Activated CD8-positive, alpha-beta memory T cell treated with anti-CD3 and anti-CD28 coated beads, Interleukin-2, amount 50 U/mL, for 1 hour (primary cell): ENCODE data around the gene NEIL1.
"Not testable (repeated sequence)": the region's sequence is repeated elsewhere in the genome, so short reads cannot be mapped to it uniquely, and the experiment has no call there.

ENCODE experiments used
- DNase-seq: peaks from one replicate; pipeline ENCODE4 v3.0.0-alpha.2; 2020; ENCODE audit errors: extremely low read depth

NEIL1 gene

GRCh38 chr15:75346796-75347221 is at the start of gene NEIL1:
NEIL1 (plus strand) TSS chr15:75347039; CDS start chr15:75348906, 1,867 bp downstream.
- DNase-seq, result no peak

- not testable (repeated sequence) for DNase-seq
These were observed 48.1 kb upstream of the NEIL1 start for GRCh38 chr15:75298541-75299310.

DNA sequence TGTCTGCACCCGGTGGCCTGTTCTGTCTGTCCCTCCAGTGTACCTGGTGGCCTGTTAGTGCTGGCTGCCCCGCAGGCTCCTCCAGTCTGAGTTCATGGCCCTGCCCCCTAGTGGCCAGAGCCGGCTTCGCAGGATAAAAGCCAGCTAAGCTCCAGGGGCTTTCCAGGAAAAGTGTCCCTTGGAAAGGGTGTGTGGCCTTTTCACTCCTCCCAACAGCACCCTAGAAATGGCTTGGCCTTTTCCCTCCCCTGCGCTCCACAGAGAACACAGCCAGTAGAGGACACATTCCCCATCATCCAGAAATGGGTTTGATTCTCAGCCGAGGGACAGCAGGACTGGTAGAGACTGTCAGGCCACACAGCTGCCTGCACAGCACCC is 47.5 kb upstream of the NEIL1 start:
- not testable (repeated sequence) for DNase-seq

GRCh38 chr15:75300026-75300425 is 46.8 kb upstream of the NEIL1 start:
- not testable (repeated sequence) for DNase-seq

DNA sequence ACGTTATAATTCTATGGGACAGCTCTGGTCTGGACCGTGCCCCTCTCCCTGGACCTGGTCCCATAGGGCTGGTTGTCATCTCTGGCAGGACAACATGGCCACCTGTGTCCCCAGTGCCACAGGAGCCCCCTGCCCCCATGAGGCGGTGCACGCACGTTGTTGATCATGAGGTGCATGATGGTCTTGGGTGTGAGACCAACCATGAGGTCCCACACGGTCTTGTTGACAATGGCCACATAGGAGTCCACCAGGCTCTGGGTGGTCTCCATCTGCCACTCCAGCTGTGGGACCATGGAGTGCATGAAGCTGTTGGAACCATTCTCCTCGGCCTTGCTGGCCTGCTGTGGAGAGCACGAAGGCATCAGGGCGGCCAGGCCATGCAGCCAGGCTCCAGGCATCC is 44.5 kb upstream of the NEIL1 start:
- DNase-seq, result no peak

DNA sequence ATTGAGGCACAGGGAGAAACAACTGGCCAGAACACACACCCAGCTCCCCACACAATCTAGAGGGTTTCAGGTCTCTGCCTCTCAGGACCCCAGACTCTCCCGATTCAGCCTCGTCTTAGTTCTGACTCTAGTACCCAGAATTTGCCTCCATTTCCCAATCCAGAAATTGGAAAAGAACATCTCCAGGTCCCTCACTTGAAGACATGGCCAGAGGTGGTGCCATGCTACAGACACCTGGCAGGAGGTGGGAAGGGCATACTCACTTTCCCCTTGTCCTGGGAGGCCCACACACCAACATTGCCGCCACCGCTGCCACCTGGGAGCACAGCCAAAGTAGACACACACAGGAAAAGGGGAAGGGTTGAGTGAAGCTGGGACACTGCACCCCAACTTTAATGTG is 44.1 kb upstream of the NEIL1 start:
- not testable (repeated sequence) for DNase-seq

- DNase-seq, result no peak
These were observed 40.7 kb upstream of the NEIL1 start for GRCh38 chr15:75306188-75306587.

DNA sequence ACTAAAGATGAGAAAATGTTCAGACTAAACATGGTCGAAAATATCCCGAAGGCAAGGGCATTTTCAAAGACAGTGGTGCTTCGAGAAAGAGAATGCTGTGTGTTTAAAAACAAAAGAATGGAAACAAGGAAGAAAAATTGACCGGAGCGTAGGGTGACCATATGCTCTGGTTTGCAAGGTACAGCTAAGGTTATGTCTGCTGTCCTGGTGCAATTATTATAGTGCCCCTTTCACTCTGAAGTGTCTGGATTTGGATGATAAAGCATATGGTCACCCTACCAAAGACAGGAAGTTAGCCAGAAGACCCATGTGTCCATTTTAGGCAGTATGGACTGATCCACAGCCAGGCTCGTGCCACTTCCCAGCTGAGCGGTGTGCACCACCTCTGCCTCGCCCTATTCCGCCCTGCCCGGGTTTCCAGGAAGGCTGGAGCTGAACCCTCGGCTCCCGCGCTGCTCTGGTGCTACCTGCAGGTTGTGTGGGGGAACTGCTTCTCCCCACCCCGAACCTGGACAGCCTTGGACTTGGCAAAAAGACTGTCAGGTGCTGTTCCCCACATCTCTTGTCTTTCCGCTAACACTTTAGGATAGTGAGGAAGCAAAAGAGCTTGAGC is 39.0 kb upstream of the NEIL1 start:
- DNase-seq, result no peak

DNA sequence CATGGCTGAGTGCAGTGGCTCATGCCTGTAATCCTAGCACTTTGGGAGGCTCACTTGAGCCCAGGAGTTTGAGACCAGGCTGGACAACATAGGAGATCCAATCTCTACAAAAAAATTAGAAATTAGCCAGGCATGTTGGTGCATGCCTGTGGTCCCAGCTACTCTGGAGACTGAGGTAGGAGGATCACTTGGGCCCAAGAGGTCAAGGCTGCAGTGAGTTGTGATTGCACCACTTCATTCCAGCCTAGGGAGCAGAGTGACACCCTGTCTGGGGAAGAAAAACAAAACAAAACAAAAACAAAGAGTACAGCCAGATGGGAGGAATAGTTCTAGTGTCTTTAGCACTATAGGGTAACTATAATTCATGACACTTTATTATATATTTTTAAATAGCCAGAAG is 37.1 kb upstream of the NEIL1 start:
- DNase-seq, result no peak

- DNase-seq, result not testable (repeated sequence)
These were observed 34.3 kb upstream of the NEIL1 start for GRCh38 chr15:75312548-75312947.

DNA sequence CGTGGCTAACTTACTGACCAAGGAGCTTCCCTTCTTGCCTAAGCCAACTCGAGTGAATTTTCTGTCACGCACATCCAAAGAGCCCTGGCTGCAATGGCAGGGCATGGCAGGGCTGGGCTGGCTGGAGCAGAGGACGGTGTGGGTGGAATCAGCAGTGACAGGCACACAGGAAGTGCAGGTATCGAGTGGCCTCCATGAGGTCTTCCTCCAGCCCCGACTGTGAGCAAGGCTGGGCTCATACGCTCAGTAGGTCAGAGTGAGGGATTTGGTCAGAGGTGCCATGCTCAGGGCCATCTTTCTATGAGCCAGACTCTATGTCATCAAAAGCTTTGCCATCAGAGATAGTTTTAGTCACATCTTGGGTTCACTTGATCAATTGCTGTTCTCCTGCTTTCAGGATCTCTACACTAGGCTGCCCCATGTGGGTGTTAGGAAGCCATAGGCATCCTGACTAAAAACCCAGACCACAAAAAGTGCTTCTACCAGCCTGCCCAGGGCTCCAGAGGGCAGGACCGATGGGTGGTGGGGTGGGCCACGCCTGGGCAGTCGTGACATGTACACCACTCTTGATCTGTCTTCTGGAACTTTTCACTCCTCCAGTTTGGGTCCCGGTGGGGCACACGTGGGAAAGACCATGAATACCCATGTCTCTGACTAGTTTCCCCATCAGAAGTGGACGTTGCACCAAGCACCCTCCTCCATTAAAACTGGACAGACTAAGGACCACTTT is 33.6 kb upstream of the NEIL1 start:
- DNase-seq, result no peak

DNA sequence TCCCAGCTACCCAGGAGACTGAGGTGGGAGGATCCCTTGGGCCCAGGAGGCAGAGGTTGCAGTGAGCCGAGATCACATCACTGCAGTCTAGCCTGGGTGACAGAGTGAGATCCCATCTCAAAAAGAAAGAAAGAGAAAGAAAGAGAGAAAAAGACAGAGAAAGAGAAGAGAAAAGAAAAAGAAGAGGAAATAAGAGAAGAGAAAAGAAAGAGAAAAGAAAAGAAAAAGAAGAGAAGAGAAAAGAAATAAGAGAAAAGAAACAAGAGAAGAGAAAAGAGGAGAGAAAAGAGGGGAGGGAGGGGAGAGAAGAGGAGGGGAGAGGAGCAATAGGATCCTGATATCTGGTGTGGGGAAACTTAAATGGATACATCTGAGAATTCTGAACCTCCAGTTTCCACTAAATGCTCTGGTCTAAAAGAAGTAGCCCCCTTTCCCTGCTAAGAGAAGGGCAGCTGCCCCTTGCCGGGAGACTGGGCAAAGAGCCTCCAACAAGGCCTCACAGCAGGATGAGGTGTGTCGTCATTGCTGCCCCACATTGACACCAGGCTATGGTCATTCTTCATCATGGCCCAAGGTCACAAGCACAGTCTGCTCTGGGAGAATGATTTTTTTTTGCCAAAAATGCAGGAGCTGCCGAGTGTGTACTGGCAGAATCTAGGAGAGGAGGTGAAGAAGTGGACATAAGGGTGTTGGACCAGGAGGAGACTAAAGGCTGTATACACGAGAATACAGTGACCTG is 32.1 kb upstream of the NEIL1 start:
- DNase-seq, result no peak

DNA sequence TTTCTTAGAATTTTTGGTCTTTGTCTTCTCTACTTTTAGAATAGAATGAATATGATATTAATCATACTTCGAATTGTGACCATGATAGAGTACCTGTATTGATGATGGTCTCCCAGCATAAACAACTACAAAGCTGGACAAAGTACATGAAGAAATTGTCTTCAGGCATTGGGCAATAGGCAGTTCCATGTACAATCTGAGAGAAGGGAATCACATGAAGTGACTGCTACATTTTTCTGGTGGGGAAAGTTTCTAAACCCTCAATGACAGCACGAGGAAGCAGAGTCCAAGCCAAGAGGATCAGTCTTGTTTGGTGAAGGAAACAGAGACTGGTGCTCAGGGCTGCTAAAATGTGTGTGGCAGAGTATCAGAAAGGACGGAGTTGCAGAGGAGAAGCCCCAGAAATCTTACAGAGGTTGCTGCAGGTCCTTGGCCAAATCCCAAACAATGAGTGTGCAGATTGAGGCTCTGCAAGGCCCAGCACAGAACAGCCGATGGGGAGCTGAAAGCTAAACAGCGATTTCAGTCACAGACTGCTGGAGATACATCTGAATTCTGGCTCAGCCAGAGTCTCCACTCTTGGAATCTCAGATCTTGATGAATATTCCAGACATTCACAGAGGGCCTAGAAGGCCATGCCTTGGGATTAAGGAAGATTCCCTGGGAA is 27.5 kb upstream of the NEIL1 start:
- DNase-seq, result not testable (repeated sequence)

DNA sequence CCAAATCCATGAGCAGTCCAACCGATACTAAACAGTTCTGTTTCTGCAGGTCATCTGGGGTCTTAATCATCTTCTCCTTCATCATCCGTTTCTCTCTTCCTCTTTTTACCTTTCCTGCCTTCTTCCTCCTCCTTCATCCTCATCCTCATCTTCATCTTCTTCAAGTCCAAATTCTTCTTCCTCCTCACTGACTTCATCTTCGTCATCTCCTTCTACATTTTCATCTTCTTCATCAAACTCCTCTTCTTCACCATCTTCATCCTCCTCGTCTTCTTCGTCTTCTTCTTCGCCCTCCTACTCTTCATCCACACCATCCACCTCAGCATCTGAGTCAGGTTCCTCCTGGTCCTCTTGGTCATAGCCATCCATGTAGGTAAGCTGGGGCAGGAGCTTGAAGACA is 25.1 kb upstream of the NEIL1 start:
- no peak for DNase-seq

DNA sequence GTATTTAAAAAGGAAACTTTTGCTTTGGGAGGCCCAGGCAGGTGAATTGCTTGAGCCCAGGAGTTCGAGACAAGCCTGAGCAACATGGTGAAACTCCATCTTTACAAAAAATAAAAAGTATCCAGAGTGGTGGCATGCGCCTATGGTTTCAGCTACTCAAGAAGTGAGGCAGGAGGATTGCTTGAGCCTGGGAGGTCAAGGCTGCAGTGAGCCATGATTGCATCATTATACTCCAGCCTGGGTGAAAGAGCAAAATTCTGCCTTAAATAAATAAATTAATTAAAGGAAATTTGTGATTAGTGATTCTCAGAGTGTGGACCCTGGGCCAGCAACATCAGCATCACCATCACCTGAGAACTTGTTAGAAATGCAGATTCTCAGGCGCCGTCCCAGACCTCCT is 20.9 kb upstream of the NEIL1 start:
- DNase-seq, result no peak

GRCh38 chr15:75327005-75327404 is 19.8 kb upstream of the NEIL1 start:
- no peak for DNase-seq

DNA sequence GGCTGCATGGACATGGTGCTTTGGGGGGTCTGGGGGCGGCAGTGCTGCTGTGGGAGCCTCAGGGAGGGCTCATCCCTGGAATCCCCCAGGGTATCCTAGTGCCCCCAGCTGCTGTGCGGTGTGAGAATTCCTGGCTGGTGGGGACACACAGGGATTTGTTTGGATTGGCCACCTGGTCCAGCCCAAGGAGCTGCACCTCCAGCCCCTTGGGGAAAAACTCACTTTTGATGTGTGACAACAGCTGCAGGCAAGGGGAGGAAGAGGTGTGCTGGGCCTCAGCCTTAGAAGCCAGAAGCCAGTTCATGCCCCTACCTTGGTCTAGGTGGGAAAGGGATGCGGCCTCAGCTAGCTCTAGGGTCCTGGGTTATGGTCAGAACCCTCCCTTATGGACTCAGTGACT is 19.3 kb upstream of the NEIL1 start:
- no peak for DNase-seq

DNA sequence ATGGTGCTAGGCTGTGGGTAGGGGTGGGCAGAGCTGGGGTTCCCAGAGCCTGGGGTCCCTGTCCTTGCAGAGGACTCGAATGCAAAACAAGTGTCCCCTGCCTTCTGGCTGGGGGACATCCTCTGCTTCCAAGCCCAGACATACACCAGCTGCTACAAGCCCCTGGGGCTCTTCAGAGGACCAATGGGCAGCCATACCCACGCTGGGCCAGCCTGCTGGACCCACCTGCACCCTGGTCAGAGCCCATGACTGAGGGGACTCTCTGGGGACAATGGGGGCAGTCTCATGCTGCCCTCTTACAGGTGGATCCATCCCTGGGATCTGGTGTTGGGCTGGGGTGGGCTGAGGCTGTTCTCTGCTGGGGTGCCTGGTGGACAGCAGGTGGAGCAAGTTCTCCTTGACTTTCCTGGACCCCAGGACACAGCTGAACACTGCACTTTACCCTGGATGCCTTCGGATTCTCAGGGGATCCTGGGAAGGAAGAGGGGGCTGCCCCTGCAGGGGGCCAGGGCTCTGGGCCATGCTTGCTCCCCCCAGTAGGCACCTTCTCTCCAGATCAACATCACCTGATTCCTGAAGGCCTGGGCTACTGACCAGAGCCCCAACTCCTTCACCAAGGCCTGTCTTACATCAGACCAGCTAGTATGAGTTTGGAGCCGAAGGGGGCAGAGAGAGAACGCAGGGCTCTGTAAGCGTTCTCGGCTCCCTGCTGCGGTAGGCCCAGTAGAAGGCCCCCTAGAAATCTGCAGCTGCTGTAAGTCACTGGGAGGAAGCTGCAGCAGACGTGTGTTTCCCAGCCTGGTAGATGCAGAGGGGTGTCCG is 18.1 kb upstream of the NEIL1 start:
- no peak for DNase-seq

DNA sequence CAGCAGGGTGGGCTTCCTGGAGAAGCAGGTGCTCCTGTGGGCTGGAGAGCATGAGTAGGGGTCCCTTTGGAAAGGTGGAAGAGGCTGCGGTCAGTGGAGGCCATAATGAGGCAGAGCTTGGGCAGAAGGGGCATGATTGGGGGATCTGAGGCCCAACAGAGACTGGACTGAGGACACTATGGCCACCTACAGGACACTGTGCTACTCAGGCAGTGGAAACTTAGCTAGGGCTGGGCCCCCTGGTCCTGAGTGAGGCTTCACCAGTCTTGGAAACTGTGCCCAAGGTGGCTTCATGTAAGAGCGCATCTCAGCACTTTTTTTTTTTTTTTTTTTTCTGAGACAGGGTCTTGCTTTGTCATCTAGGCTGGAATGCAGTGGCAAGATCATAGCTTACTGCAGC is 17.3 kb upstream of the NEIL1 start:
- no peak for DNase-seq

GRCh38 chr15:75332093-75332492 is 14.7 kb upstream of the NEIL1 start:
- DNase-seq, result not testable (repeated sequence)
